C4-2B (cell line): ENCODE measurements around the gene FYCO1.

Experiments
- CTCF ChIP-seq: fragments of 450-650 bp; conservative IDR thresholded peaks from 2 replicates; pipeline ENCODE4 v1.5.1; 2017; ENCODE audit warnings: mild to moderate bottlenecking
- ZFX ChIP-seq: fragments of 450-650 bp; IDR thresholded peaks from 2 replicates; pipeline ENCODE4 v1.6.1; 2017

GRCh38 chr3:45889337-45889736 lies 106.3 kb downstream of the FYCO1 start:
- TF ChIP-seq CTCF (no peak), ZFX (no peak)
